H1 (cell line): ENCODE results near the gene AMT. TPM values are rescaled to one million over a fixed set of nuclear protein-coding genes. Genes with fewer than 3 reads are reported as not detected.

Source experiments
- CTCF ChIA-PET: fragments of 300-600 bp; sonication (Branson Sonifier 250); formaldehyde crosslinking; loops from one replicate; lab custom pipeline; 2021; ENCODE audit not compliant: partially characterized antibody; lab: Charles Lee
- POLR2A ChIA-PET: fragments of 300-600 bp; sonication (Branson Sonifier 250); formaldehyde crosslinking; loops from one replicate; lab custom pipeline; 2021; ENCODE audit warnings: inconsistent platforms; ENCODE audit not compliant: partially characterized antibody; lab: Charles Lee
- DNase-seq, 2 experiments: peaks; one replicate each; pipeline versions ENCODE4 v3.0.0 to v3.0.0-alpha.2; 2010 to 2022; ENCODE audit warnings: low spot score in 2 of 2, low read depth in 1 of 2, mixed read lengths in 1 of 2
- FAIRE-seq: peaks from 2 replicates; lab custom pipeline; 2011; peaks lifted over from hg19 to GRCh38; lab: Jason Lieb, UNC
- H2AFZ ChIP-seq: 2 replicates; pipeline ENCODE4 v1.8.1; 2012; ENCODE audit warnings: low read length, inconsistent platforms
- H2AK5ac ChIP-seq: 2 replicates; pipeline ENCODE4 v1.6.1; 2013; ENCODE audit warnings: low read depth, low read length
- H2BK120ac ChIP-seq: replicated peaks from 2 replicates; pipeline ENCODE3; 2013; ENCODE audit warnings: low read depth, low read length, inconsistent platforms
- H2BK12ac ChIP-seq: 2 replicates; pipeline ENCODE4 v1.6.1; 2013; ENCODE audit warnings: low read depth, low read length
- H2BK15ac ChIP-seq: 2 replicates; pipeline ENCODE4 v1.6.1; 2013; ENCODE audit warnings: low read length
- H2BK20ac ChIP-seq: 2 replicates; pipeline ENCODE4 v1.6.1; 2013; ENCODE audit warnings: low read length
- H2BK5ac ChIP-seq: 2 replicates; pipeline ENCODE4 v1.6.1; 2013; ENCODE audit warnings: low read depth, low read length
- H3K14ac ChIP-seq: 2 replicates; pipeline ENCODE4 v1.6.1; 2013; ENCODE audit warnings: inconsistent platforms; ENCODE audit not compliant: insufficient read length
- H3K18ac ChIP-seq: 2 replicates; pipeline ENCODE4 v1.6.1; 2013; ENCODE audit warnings: low read length; ENCODE audit errors: extremely low read depth
- H3K23ac ChIP-seq: 2 replicates; pipeline ENCODE4 v1.6.1; 2013; ENCODE audit warnings: inconsistent platforms; ENCODE audit not compliant: insufficient read length
- H3K23me2 ChIP-seq: 2 replicates; pipeline ENCODE4 v1.6.1; 2013; ENCODE audit warnings: low read depth, low read length
- H3K27ac ChIP-seq: 2 replicates; pipeline ENCODE4 v1.6.1; 2011; ENCODE audit warnings: low read depth, low read length, inconsistent platforms
- H3K27me3 ChIP-seq, 4 experiments: replicated peaks in 1 of 4; 1 replicate in 1 of 4; 2 replicates in 3 of 4; pipeline versions ENCODE4 v1.6.1 to v1.8.1; 2011 to 2013; ENCODE audit warnings: low read length in 3 of 4, mild to moderate bottlenecking in 3 of 4, inconsistent platforms in 2 of 4, mixed read lengths in 2 of 4, moderate library complexity in 1 of 4; ENCODE audit not compliant: control insufficient read depth in 3 of 4, insufficient read depth in 3 of 4; ENCODE audit errors: extremely low read depth in 1 of 4
- H3K36me3 ChIP-seq, 4 experiments: 2 replicates each; pipeline versions ENCODE4 v1.6.1 to v1.8.1; 2011 to 2013; ENCODE audit warnings: mild to moderate bottlenecking in 4 of 4, low read length in 3 of 4, moderate library complexity in 2 of 4, control low read depth in 1 of 4, inconsistent platforms in 1 of 4; ENCODE audit not compliant: insufficient read depth in 4 of 4, control insufficient read depth in 2 of 4
- H3K4ac ChIP-seq: replicated peaks from 2 replicates; pipeline ENCODE3; 2013; ENCODE audit warnings: low read length, low read depth, mixed read lengths, inconsistent platforms; ENCODE audit not compliant: insufficient read length
- H3K4me1 ChIP-seq, 4 experiments: replicated peaks in 1 of 4; 1 replicate in 1 of 4; 2 replicates in 3 of 4; pipeline versions ENCODE4 v1.6.1 to v1.8.1; 2011 to 2013; ENCODE audit warnings: low read length in 3 of 4, inconsistent platforms in 2 of 4, mixed read lengths in 1 of 4; ENCODE audit not compliant: insufficient read depth in 4 of 4, control insufficient read depth in 3 of 4
- H3K4me2 ChIP-seq, 2 experiments: 2 replicates each; pipeline versions ENCODE4 v1.6.1 to v1.8.1; 2011 to 2013; ENCODE audit warnings: low read depth in 2 of 2, low read length in 2 of 2, control low read depth in 1 of 2, inconsistent platforms in 1 of 2, mild to moderate bottlenecking in 1 of 2; ENCODE audit not compliant: insufficient read depth in 1 of 2
- H3K4me3 ChIP-seq, 4 experiments: fragments of 200-600, 300-600 bp in 1 of 4; sonication (generic), shearing (Covaris generic), sonication (Bioruptor Twin) in 1 of 4; 2 replicates each; pipeline versions ENCODE4 v1.5.1 to v1.8.1; 2011 to 2016; ENCODE audit warnings: low read length in 4 of 4, low read depth in 3 of 4, control low read depth in 2 of 4, inconsistent platforms in 2 of 4, mild to moderate bottlenecking in 2 of 4, mixed read lengths in 1 of 4, moderate library complexity in 1 of 4; ENCODE audit not compliant: insufficient read depth in 2 of 4; ENCODE audit errors: extremely low read depth in 1 of 4
- H3K56ac ChIP-seq: replicated peaks from 2 replicates; pipeline ENCODE3; 2013; ENCODE audit warnings: low read depth, mild to moderate bottlenecking, mixed read lengths, low read length, inconsistent platforms; ENCODE audit not compliant: insufficient read length
- H3K79me1 ChIP-seq: 2 replicates; pipeline ENCODE4 v1.6.1; 2013; ENCODE audit warnings: low read depth, low read length, control low read depth
- H3K79me2 ChIP-seq, 2 experiments: 2 replicates each; pipeline versions ENCODE4 v1.6.1 to v1.8.1; 2012 to 2013; ENCODE audit warnings: low read length in 2 of 2, mild to moderate bottlenecking in 2 of 2, inconsistent platforms in 1 of 2; ENCODE audit not compliant: insufficient read depth in 2 of 2, control insufficient read depth in 1 of 2
- H3K9ac ChIP-seq, 4 experiments: replicated peaks in 1 of 4; 1 replicate in 1 of 4; 2 replicates in 3 of 4; pipeline versions ENCODE4 v1.6.1 to v1.8.1; 2011 to 2013; ENCODE audit warnings: low read depth in 3 of 4, low read length in 3 of 4, control low read depth in 2 of 4, mild to moderate bottlenecking in 2 of 4, moderate library complexity in 2 of 4, inconsistent platforms in 1 of 4; ENCODE audit errors: extremely low read depth in 1 of 4
- H3K9me3 ChIP-seq, 2 experiments: 2 replicates each; pipeline versions ENCODE4 v1.6.1 to v1.8.1; 2012 to 2013; ENCODE audit warnings: mild to moderate bottlenecking in 2 of 2, moderate library complexity in 2 of 2, control low read depth in 1 of 2, inconsistent platforms in 1 of 2, low read depth in 1 of 2, low read length in 1 of 2, mixed read lengths in 1 of 2; ENCODE audit not compliant: insufficient read depth in 2 of 2
- H4K20me1 ChIP-seq, 2 experiments: replicated peaks in 1 of 2; 2 replicates each; pipeline versions ENCODE3 to v1.8.1; 2011 to 2013; ENCODE audit warnings: inconsistent platforms in 2 of 2, low read length in 2 of 2, mild to moderate bottlenecking in 1 of 2; ENCODE audit not compliant: insufficient read depth in 2 of 2, control insufficient read depth in 1 of 2
- H4K5ac ChIP-seq: 2 replicates; pipeline ENCODE4 v1.6.1; 2013; ENCODE audit warnings: low read length, low read depth, mixed read lengths, inconsistent platforms; ENCODE audit not compliant: insufficient read length
- H4K8ac ChIP-seq: 2 replicates; pipeline ENCODE4 v1.8.0; 2013; ENCODE audit warnings: mild to moderate bottlenecking, moderate library complexity, low read length, inconsistent platforms; ENCODE audit not compliant: insufficient read depth; ENCODE audit errors: extremely low read depth
- H4K91ac ChIP-seq: replicated peaks from 2 replicates; pipeline ENCODE3; 2013; ENCODE audit warnings: low read length, mixed read lengths, inconsistent platforms; ENCODE audit not compliant: insufficient read length
- WGBS, 2 experiments: shearing (Covaris generic) in 1 of 2; methylation state at CpG; one replicate each; pipeline versions ENCODE4 v1.1.6 to v1.1.7; 2013 to 2015; ENCODE audit warnings: low lambda C conversion rate in 2 of 2, mixed read lengths in 2 of 2, inconsistent platforms in 1 of 2, low coverage in 1 of 2, missing lambda C conversion rate in 1 of 2; ENCODE audit not compliant: insufficient replicate concordance in 2 of 2, insufficient coverage in 1 of 2, insufficient read length in 1 of 2; ENCODE audit errors: extremely low coverage in 1 of 2, missing lambda C conversion rate in 1 of 2; 5-methylcytosine and 5-hydroxymethylcytosine counted together
- polyA plus RNA-seq, 7 experiments: library from polyadenylated mRNA; depleted of rRNA in 3 of 7; stranded (reverse) in 5 of 7; unstranded in 2 of 7; fragments of >200 nt in 5 of 7; fragments of 200-250 nt in 2 of 7; gene quantifications; 1 replicate in 5 of 7; 2 replicates in 1 of 7; 4 replicates in 1 of 7; pipeline versions ENCODE4 v1.2.1 to v1.2.3, GENCODE V29; 2011 to 2013; ENCODE audit warnings: missing spikeins in 2 of 7, mixed read lengths in 2 of 7
- total RNA-seq: library from RNA; stranded (reverse); fragmentation: NEBNext Ultra II Directional; extraction: Animal tissue kit (Norgen Biotek cat#: 25700); gene quantifications from 2 replicates; pipeline ENCODE4 v1.2.1, GENCODE V29; 2021

The AMT gene
- total and polyA plus RNA-seq, 2 of the 8 experiments (the other 6 are each of a cell fraction or from before 2014, with no cell fraction given) = 46.5 to 92.4 TPM

DNA sequence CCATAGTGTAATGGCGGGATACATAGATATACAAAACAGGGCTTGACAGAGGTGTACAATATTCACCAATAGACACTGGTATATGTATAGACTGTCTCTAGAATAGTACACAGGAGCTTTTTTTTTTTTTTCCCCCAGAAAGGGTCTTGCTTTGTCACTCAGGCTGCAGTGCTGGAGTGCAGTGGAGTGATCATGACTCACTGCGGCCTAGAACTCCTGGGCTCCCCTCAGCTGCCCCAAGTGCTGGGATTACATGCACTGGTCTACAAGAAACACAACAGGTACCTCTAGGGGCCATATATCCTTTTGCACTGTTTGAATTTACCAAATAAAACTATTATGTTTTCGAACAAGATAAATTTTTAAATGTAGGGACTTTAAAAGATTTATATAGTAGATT lies 22.8 kb downstream of the AMT start:
- no peaks in the 10 kb centered on the region; a peak in 2 of 8 replicates for H3K36me3 ChIP-seq
- H2AFZ ChIP-seq = no peak overlapping the region
- H3K79me1 ChIP-seq = peaks cover 14% of the 10 kb centered on the region; the same call in 1 of the 2 replicates
- H2BK5ac ChIP-seq = no peak overlapping the region
- H3K23ac ChIP-seq = no peak overlapping the region
- H4K5ac ChIP-seq = no peak overlapping the region
- H3K23me2 ChIP-seq = no peaks in the 10 kb centered on the region
- no peak overlapping the region for H2BK120ac ChIP-seq
- no peak overlapping the region for H3K4ac ChIP-seq
- no peak overlapping the region for H2BK12ac ChIP-seq
- no peak overlapping the region for H3K18ac ChIP-seq
- H3K9me3 ChIP-seq = no peaks in the 10 kb centered on the region
- WGBS, 2 experiments = 97% methylated on average over 3 of the region's 3 CpGs; no CpG with 5 or more reads in 1 of the 2 experiments
- H3K27ac ChIP-seq = no peak overlapping the region
- H3K4me1 ChIP-seq = no peaks in the 10 kb centered on the region
- no peak overlapping the region for H2BK15ac ChIP-seq
- H4K20me1 ChIP-seq = peaks cover 10 to 24% of the 10 kb centered on the region in 2 experiments
- H4K8ac ChIP-seq = no peak overlapping the region
- no peaks in the 10 kb centered on the region for H3K27me3 ChIP-seq
- FAIRE-seq (no peak), DNase-seq (no peak)
- ChIA-PET POLR2A (interaction anchor here (0.6 to 3.0 kb wide), 6 partner anchors 10 to 693 kb away, joined by 3 to 14 read pairs (median 3); partner anchors contain the start of genes AMT, RHOA and TCTA), CTCF (interaction anchor here (0.6 to 1.2 kb wide), 5 partner anchors 25 to 290 kb away, joined by 3 to 5 read pairs (median 3); partner anchors contain the start of gene NICN1)
- H4K91ac ChIP-seq = no peak overlapping the region
- no peak overlapping the region for H3K9ac ChIP-seq
- no peak overlapping the region for H3K4me3 ChIP-seq
- no peak overlapping the region for H3K4me2 ChIP-seq
- H3K79me2 ChIP-seq = peaks cover 38 to 95% of the 10 kb centered on the region in 2 experiments
- H3K56ac ChIP-seq = no peak overlapping the region
- H2AK5ac ChIP-seq = no peak overlapping the region
- no peak overlapping the region for H2BK20ac ChIP-seq
- no peak overlapping the region for H3K14ac ChIP-seq
